Smooth muscle cell (in vitro differentiated cells): ENCODE data around the gene IFTAP. TPM values are rescaled to one million over a fixed set of nuclear protein-coding genes. Genes with fewer than 3 reads are reported as not detected.

Experiments used
- DNase-seq: peaks from one replicate; lab custom pipeline; 2025; ENCODE audit not compliant: unreplicated experiment; lab: John Stamatoyannopoulos, UW
- H2AFZ ChIP-seq: fragments of 200-600 bp; sonication (generic); 2 replicates; pipeline ENCODE4 v1.6.0; 2016; ENCODE audit warnings: antibody characterized with exemption, low read depth, mild to moderate bottlenecking
- H3F3A ChIP-seq: fragments of 200-600 bp; sonication (generic); 2 replicates; pipeline ENCODE4 v1.6.0; 2017; ENCODE audit warnings: antibody characterized with exemption, low read depth
- H3K27ac ChIP-seq: fragments of 200-600 bp; sonication (generic); 2 replicates; pipeline ENCODE4 v1.5.1; 2016; ENCODE audit warnings: low read depth, mild to moderate bottlenecking
- H3K27me3 ChIP-seq: fragments of 200-600 bp; sonication (generic); 2 replicates; pipeline ENCODE4 v1.6.1; 2016; ENCODE audit warnings: low read depth, mild to moderate bottlenecking
- H3K36me3 ChIP-seq: fragments of 200-600 bp; sonication (generic); 2 replicates; pipeline ENCODE4 v1.5.1; 2016; ENCODE audit warnings: low read depth
- H3K4me1 ChIP-seq: fragments of 200-600 bp; sonication (generic); 2 replicates; pipeline ENCODE4 v1.5.1; 2016; ENCODE audit warnings: low read depth
- H3K4me2 ChIP-seq: fragments of 200-600 bp; sonication (generic); 2 replicates; pipeline ENCODE4 v1.6.0; 2016; ENCODE audit warnings: mild to moderate bottlenecking
- H3K4me3 ChIP-seq: fragments of 200-600 bp; sonication (generic); 2 replicates; pipeline ENCODE4 v1.5.1; 2016; ENCODE audit warnings: mild to moderate bottlenecking
- H3K79me2 ChIP-seq: fragments of 200-600 bp; sonication (generic); 2 replicates; pipeline ENCODE4 v1.6.0; 2016; ENCODE audit warnings: low read depth, mild to moderate bottlenecking
- H3K9ac ChIP-seq: fragments of 200-600 bp; sonication (generic); 2 replicates; pipeline ENCODE4 v1.6.0; 2016; ENCODE audit warnings: low read depth
- H3K9me3 ChIP-seq: fragments of 200-600 bp; sonication (generic); replicated peaks from 2 replicates; pipeline ENCODE4 v1.5.1; 2016; ENCODE audit warnings: low read depth
- H4K20me1 ChIP-seq: fragments of 200-600 bp; sonication (generic); 2 replicates; pipeline ENCODE4 v1.6.0; 2016; ENCODE audit warnings: low read depth
- WGBS: methylation state at CpG from one replicate; pipeline ENCODE4 v1.1.7; 2016; ENCODE audit warnings: low lambda C conversion rate; 5-methylcytosine and 5-hydroxymethylcytosine counted together
- polyA plus RNA-seq: library from polyadenylated mRNA; unstranded; fragments of >200 nt; fragmentation: Nextera tagmentation; extraction: Ambion mirVana; gene quantifications from 2 replicates; pipeline ENCODE4 v1.2.1, GENCODE V29; 2016
- total RNA-seq: library from RNA; depleted of rRNA; stranded (reverse); fragments of >200 nt; gene quantifications from 2 replicates; pipeline ENCODE4 v1.2.3, GENCODE V29; 2014
- TF ChIP-seq, protein P1 (sequence below): fragments of 200-600 bp; sonication (generic); IDR thresholded peaks from 2 replicates; pipeline ENCODE4 v1.5.1; 2017; ENCODE audit warnings: borderline replicate concordance, mild to moderate bottlenecking, antibody characterized with exemption; ENCODE audit not compliant: insufficient read depth, poor library complexity, severe bottlenecking

IFTAP gene
- total and polyA plus RNA-seq, 2 experiments from 2014 or later = 17.8 to 33.1 TPM

DNA sequence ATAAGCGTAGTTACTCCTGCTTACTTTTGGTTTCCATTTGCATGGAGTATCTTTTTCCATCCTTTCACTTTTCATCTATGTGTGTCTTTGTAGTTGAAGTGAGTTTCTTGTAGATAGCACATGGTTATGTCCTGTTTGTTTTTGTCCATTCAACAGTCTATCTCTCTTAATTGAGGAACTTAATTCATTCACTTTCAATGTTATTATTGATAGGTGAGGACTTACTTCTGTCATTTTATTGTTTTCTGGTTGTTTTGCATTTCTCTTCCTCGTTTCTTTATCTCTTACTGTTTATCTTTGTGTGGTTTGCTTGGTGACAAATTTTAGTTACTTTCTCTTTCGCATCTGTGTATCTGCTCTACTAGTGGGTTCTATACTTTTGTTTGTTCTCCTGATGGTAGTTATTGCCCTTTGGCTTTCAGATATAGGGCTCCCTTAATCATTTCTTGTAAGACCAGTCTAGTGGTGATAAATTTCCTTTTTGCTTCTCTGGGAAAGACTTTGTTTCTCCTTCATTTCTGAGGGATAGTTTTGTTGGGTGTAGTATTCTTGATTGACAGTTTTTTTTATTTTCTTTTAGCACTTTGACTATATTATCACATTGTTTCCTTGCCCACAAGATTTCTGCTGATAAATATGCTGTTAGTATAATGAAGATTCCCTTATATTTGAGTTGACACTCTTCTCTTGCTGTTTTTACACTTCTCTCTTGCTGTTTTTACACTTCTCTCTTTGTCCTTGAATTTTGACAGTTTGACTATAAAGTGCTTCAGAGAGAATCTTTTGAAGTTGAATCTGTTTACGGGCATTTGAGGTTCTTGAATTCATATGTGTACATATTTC lies 35.5 kb upstream of the IFTAP start:
- TF ChIP-seq, protein P1, sequence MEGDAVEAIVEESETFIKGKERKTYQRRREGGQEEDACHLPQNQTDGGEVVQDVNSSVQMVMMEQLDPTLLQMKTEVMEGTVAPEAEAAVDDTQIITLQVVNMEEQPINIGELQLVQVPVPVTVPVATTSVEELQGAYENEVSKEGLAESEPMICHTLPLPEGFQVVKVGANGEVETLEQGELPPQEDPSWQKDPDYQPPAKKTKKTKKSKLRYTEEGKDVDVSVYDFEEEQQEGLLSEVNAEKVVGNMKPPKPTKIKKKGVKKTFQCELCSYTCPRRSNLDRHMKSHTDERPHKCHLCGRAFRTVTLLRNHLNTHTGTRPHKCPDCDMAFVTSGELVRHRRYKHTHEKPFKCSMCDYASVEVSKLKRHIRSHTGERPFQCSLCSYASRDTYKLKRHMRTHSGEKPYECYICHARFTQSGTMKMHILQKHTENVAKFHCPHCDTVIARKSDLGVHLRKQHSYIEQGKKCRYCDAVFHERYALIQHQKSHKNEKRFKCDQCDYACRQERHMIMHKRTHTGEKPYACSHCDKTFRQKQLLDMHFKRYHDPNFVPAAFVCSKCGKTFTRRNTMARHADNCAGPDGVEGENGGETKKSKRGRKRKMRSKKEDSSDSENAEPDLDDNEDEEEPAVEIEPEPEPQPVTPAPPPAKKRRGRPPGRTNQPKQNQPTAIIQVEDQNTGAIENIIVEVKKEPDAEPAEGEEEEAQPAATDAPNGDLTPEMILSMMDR = no peak
- Histone ChIP-seq H2AFZ (no peak overlapping the region), H3K27ac (no peak overlapping the region), H3K9me3 (no peaks in the 10 kb centered on the region), H3K4me1 (no peaks in the 10 kb centered on the region), H3K4me2 (no peak overlapping the region), H3F3A (no peaks in the 10 kb centered on the region), H3K27me3 (no peaks in the 10 kb centered on the region), H3K4me3 (no peak overlapping the region), H3K79me2 (no peaks in the 10 kb centered on the region), H4K20me1 (no peaks in the 10 kb centered on the region), H3K36me3 (no peaks in the 10 kb centered on the region), H3K9ac (no peak overlapping the region)
- WGBS = 88% methylated on average over 4 of the region's 4 CpGs
- no peak for DNase-seq

DNA sequence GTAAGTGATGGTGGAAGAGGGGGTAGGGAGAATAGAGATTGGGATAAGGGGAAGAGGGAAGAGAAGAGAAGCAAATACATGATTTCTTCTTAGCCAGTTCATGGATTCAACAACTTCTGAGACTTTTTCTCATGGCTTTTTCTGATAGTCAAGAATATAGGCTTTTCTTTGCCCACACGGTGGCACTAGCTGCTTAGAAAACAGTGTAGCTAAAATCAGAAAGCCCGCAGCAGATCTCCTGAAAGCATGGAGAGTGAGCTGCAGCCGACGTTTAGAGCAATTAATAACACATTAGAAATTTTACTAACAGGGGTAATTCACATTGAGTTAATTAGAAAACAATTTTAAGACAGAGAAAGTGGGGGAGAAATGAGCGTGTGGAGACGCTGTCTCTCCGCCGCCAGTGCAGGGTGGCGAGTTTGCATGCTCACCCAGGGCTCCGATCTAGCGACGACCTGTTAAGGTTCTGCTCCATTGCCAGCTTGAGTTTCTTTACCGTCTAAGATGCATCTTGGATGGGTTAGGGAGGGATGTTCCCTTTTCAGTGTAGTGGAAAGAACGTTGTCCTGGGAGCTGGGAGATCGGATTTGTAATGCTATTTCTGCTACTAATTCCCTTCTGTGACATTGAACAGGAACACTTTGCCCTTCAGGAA lies 29.8 kb upstream of the IFTAP start:
- H3K27me3 ChIP-seq = no peaks in the 10 kb centered on the region
- H3K4me1 ChIP-seq = peaks cover 6% of the 10 kb centered on the region
- H4K20me1 ChIP-seq = no peaks in the 10 kb centered on the region
- H3K79me2 ChIP-seq = no peaks in the 10 kb centered on the region
- no peaks in the 10 kb centered on the region for H3K36me3 ChIP-seq
- 27% methylated on average over 15 of the region's 15 CpGs for WGBS
- no peaks in the 10 kb centered on the region for H3K9me3 ChIP-seq
- no peak overlapping the region for H3K27ac ChIP-seq
- H2AFZ ChIP-seq = peak overlapping the region; percentile 76
- H3K9ac ChIP-seq = no peak overlapping the region
- H3K4me3 ChIP-seq = peak overlapping the region; percentile 52
- no peak for DNase-seq
- TF ChIP-seq, protein P1 = peak; percentile 73
- H3F3A ChIP-seq = no peaks in the 10 kb centered on the region
- H3K4me2 ChIP-seq = peak overlapping the region; percentile 91

DNA sequence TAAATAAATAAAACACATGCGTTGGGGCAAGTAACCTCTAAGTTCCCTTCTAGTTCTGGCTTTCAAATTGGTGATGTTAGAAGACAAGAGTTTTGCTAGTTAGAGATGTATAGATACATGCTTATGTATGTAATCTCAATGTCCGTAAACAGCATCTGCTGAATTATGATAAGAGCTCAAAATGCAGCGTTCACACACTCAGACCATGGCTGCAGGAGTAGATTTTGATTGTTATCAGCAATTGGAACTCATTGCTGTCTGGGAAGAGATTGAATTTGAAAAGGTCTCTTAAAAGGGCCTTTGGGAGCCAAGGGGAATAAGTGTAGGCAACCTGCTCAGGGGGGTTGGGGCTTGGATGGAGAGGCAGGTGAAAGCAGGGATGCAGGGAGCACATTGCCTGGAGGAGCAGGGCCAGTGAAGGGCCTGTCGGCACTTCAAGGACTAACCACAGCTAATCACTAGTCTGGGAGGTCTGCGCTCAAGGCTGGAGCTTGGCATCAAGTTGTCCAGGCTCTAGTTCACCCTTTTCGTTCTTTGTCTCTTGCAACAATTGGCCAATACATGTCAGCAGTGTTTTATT lies 29.2 kb upstream of the IFTAP start:
- Histone ChIP-seq H3K79me2 (no peaks in the 10 kb centered on the region), H3K4me3 (peak overlapping the region; percentile 52), H3K27me3 (no peaks in the 10 kb centered on the region), H3K4me2 (peak overlapping the region; percentile 91), H3K9me3 (no peaks in the 10 kb centered on the region), H3K9ac (no peak overlapping the region), H4K20me1 (no peaks in the 10 kb centered on the region), H3K4me1 (peaks cover 6% of the 10 kb centered on the region), H2AFZ (peak overlapping the region; percentile 76), H3F3A (no peaks in the 10 kb centered on the region), H3K27ac (no peak overlapping the region), H3K36me3 (no peaks in the 10 kb centered on the region)
- WGBS = 42% methylated on average over 6 of the region's 6 CpGs
- TF ChIP-seq, protein P1 = no peak
- no peak for DNase-seq
